ENCODE results near the gene TXNL1. TPM values are rescaled to one million over a fixed set of nuclear protein-coding genes. Genes with fewer than 3 reads are reported as not detected.

TXNL1 gene
- total and polyA plus RNA-seq, 2 of the 13 experiments (the other 11 are each of a cell fraction or from before 2014, with no cell fraction given) = 41.9 to 73.1 TPM

- TF ChIP-seq ZNF318 (CRISPR knock-in tag; IDR thresholded peaks at IDR 0.05) = no peak
- no peak for TF ChIP-seq HNRNPUL1 (IDR thresholded peaks at IDR 0.05; ENCODE audit: low read depth, low read length)
- TF ChIP-seq PRDM15 (CRISPR knock-in tag; IDR thresholded peaks at IDR 0.05) = no peak
- peak; percentile 50; the same call in 1 of the 2 replicates for TF ChIP-seq ZNF747 (CRISPR knock-in tag; IDR thresholded peaks at IDR 0.05; ENCODE audit: borderline replicate concordance)
- TF ChIP-seq ISX (CRISPR knock-in tag; conservative IDR thresholded peaks at IDR 0.05) = no peak
- no peak for TF ChIP-seq HOXA9 (CRISPR knock-in tag; IDR thresholded peaks at IDR 0.05; ENCODE audit: borderline replicate concordance)
- TF ChIP-seq ZNF574 (CRISPR knock-in tag; IDR thresholded peaks at IDR 0.05) = peak; percentile 96
Observed at GRCh38 chr18:56638232-56639103, at the start of gene TXNL1 (continued).

Measured in HepG2 (cell line).